Muscle of leg (tissue), 11 donors: ENCODE results near the gene TBC1D2. TPM values are rescaled to one million over a fixed set of nuclear protein-coding genes. Genes with fewer than 3 reads are reported as not detected.
"Not testable (repeated sequence)": the region's sequence is repeated elsewhere in the genome, so short reads cannot be mapped to it uniquely, and the experiment has no call there.

Experiments used
- DNase-seq: peaks from one replicate; pipeline ENCODE4 v3.0.0; 2013
- H3K27ac ChIP-seq: one replicate; pipeline ENCODE4 v1.5.1; 2013; ENCODE audit warnings: mild to moderate bottlenecking, low read length, control low read depth
- H3K27me3 ChIP-seq: one replicate; pipeline ENCODE4 v1.6.1; 2013; ENCODE audit warnings: low read length; ENCODE audit not compliant: control insufficient read depth, insufficient read depth
- H3K36me3 ChIP-seq: one replicate; pipeline ENCODE4 v1.6.1; 2013; ENCODE audit warnings: low read length; ENCODE audit not compliant: control insufficient read depth, insufficient read depth
- H3K4me1 ChIP-seq: one replicate; pipeline ENCODE4 v1.6.1; 2013; ENCODE audit warnings: low read length; ENCODE audit not compliant: control insufficient read depth, insufficient read depth
- H3K4me3 ChIP-seq: one replicate; pipeline ENCODE4 v1.5.1; 2013; ENCODE audit warnings: low read length, control low read depth
- H3K9me3 ChIP-seq: replicated peaks from 2 replicates; pipeline ENCODE4 v1.6.1; 2013; ENCODE audit warnings: low read depth, low read length; ENCODE audit not compliant: control insufficient read depth
- WGBS: methylation state at CpG from one replicate; pipeline ENCODE4 v1.1.5; 2013; ENCODE audit warnings: missing lambda C conversion rate; ENCODE audit not compliant: insufficient coverage; 5-methylcytosine and 5-hydroxymethylcytosine counted together
- polyA plus RNA-seq, 8 donors: library from polyadenylated mRNA; unstranded; fragments of 120-200 nt; gene quantifications; one replicate each; pipeline versions ENCODE4 v1.2.1 to v1.2.3, GENCODE V29; 2013; ENCODE audit warnings: inconsistent platforms in 1 of 8, low replicate concordance in 1 of 8; ENCODE audit not compliant: insufficient read length in 8 of 8, insufficient read depth in 1 of 8
- total RNA-seq: library from RNA; stranded (reverse); fragments of 120-200 nt; gene quantifications from one replicate; pipeline ENCODE4 v1.2.4, GENCODE V29; 2013

The TBC1D2 gene
- total and polyA plus RNA-seq, 9 donors = 1.0 to 5.0 (median 2.0) TPM

- Histone ChIP-seq H3K9me3 (no peaks in the 10 kb centered on the region), H3K27ac (no peak overlapping the region)
- WGBS = no CpG with 5 or more reads among the region's 3 CpGs
Measured at GRCh38 chr9:98175762-98176161, 79.7 kb downstream of the TBC1D2 start.

GRCh38 chr9:98175028-98175569 is 80.3 kb downstream of the TBC1D2 start:
- no peak overlapping the region for H3K27ac ChIP-seq
- H3K4me3 ChIP-seq = no peak overlapping the region
- no peaks in the 10 kb centered on the region for H3K4me1 ChIP-seq
- H3K36me3 ChIP-seq = no peaks in the 10 kb centered on the region
- no CpG with 5 or more reads among the region's 6 CpGs for WGBS
- DNase-seq = no peak
- H3K9me3 ChIP-seq = no peaks in the 10 kb centered on the region
- H3K27me3 ChIP-seq = peaks cover 21% of the 10 kb centered on the region

More at GRCh38 chr9:98175762-98176161, 79.7 kb downstream of the TBC1D2 start:
- Histone ChIP-seq H3K27me3 (peaks cover 18% of the 10 kb centered on the region), H3K4me1 (no peaks in the 10 kb centered on the region), H3K4me3 (no peak overlapping the region), H3K36me3 (no peaks in the 10 kb centered on the region)
- no peak for DNase-seq

- no CpG with 5 or more reads among the region's 5 CpGs for WGBS
- H3K9me3 ChIP-seq = not testable (repeated sequence)
Measured at GRCh38 chr9:98174502-98174918, 80.9 kb downstream of the TBC1D2 start.

GRCh38 chr9:98173181-98173580 is 82.3 kb downstream of the TBC1D2 start:
- Histone ChIP-seq H3K27me3 (peaks cover 24% of the 10 kb centered on the region), H3K4me1 (peaks cover 11% of the 10 kb centered on the region), H3K4me3 (no peak overlapping the region), H3K9me3 (no peaks in the 10 kb centered on the region), H3K36me3 (no peaks in the 10 kb centered on the region), H3K27ac (no peak overlapping the region)
- no peak for DNase-seq
- 75% methylated on average over 16 of the region's 16 CpGs for WGBS

More at GRCh38 chr9:98174502-98174918, 80.9 kb downstream of the TBC1D2 start:
- H3K4me3 ChIP-seq, H3K27ac ChIP-seq, H3K36me3 ChIP-seq, H3K4me1 ChIP-seq, DNase-seq: not testable (repeated sequence)
- H3K27me3 ChIP-seq = peaks cover 21% of the 10 kb centered on the region

GRCh38 chr9:98172604-98173003 is 82.8 kb downstream of the TBC1D2 start:
- Histone ChIP-seq H3K4me3 (no peak overlapping the region), H3K27ac (no peak overlapping the region), H3K36me3 (no peaks in the 10 kb centered on the region), H3K9me3 (no peaks in the 10 kb centered on the region), H3K4me1 (peaks cover 11% of the 10 kb centered on the region), H3K27me3 (peaks cover 24% of the 10 kb centered on the region)
- 61% methylated on average over 2 of the region's 3 CpGs for WGBS
- DNase-seq = no peak

GRCh38 chr9:98171176-98171925 is 84.1 kb downstream of the TBC1D2 start:
- H3K27ac ChIP-seq = no peak overlapping the region
- 51% methylated on average over 15 of the region's 16 CpGs for WGBS
- no peak overlapping the region for H3K4me3 ChIP-seq
- H3K36me3 ChIP-seq = no peaks in the 10 kb centered on the region
- DNase-seq = peak; percentile 17
- peaks cover 21% of the 10 kb centered on the region for H3K27me3 ChIP-seq
- H3K4me1 ChIP-seq = peaks cover 11% of the 10 kb centered on the region
- no peaks in the 10 kb centered on the region for H3K9me3 ChIP-seq

- Histone ChIP-seq H3K9me3 (no peaks in the 10 kb centered on the region), H3K36me3 (no peaks in the 10 kb centered on the region), H3K4me3 (no peak overlapping the region), H3K4me1 (peaks cover 11% of the 10 kb centered on the region), H3K27ac (peak overlapping the region; percentile 3), H3K27me3 (peaks cover 12% of the 10 kb centered on the region)
- DNase-seq = peak; percentile 68
- 13% methylated on average over 13 of the region's 15 CpGs for WGBS
Measured at GRCh38 chr9:98168941-98169488, 86.4 kb downstream of the TBC1D2 start.

GRCh38 chr9:98168153-98168780 is 87.2 kb downstream of the TBC1D2 start:
- no peak for DNase-seq
- H3K27me3 ChIP-seq = peaks cover 12% of the 10 kb centered on the region
- no peaks in the 10 kb centered on the region for H3K36me3 ChIP-seq
- peaks cover 11% of the 10 kb centered on the region for H3K4me1 ChIP-seq
- H3K4me3 ChIP-seq = no peak overlapping the region
- H3K27ac ChIP-seq = no peak overlapping the region
- 88% methylated on average over 2 of the region's 3 CpGs for WGBS
- no peaks in the 10 kb centered on the region for H3K9me3 ChIP-seq

- WGBS = 85% methylated on average over 5 of the region's 7 CpGs
- no peaks in the 10 kb centered on the region for H3K9me3 ChIP-seq
Measured at GRCh38 chr9:98164912-98165311, 90.5 kb downstream of the TBC1D2 start.

GRCh38 chr9:98162613-98163012 is 92.8 kb downstream of the TBC1D2 start:
- H3K27ac ChIP-seq = no peak overlapping the region
- H3K4me1 ChIP-seq = no peaks in the 10 kb centered on the region
- H3K27me3 ChIP-seq = no peaks in the 10 kb centered on the region
- H3K36me3 ChIP-seq = no peaks in the 10 kb centered on the region
- H3K4me3 ChIP-seq = no peak overlapping the region
- WGBS = 93% methylated on average over 12 of the region's 12 CpGs
- DNase-seq = no peak
- H3K9me3 ChIP-seq = no peaks in the 10 kb centered on the region

More at GRCh38 chr9:98164912-98165311, 90.5 kb downstream of the TBC1D2 start:
- Histone ChIP-seq H3K27ac (no peak overlapping the region), H3K4me3 (no peak overlapping the region), H3K4me1 (peaks cover 11% of the 10 kb centered on the region), H3K36me3 (no peaks in the 10 kb centered on the region), H3K27me3 (peaks cover 3% of the 10 kb centered on the region)
- no peak for DNase-seq
